Superior temporal gyrus (tissue), 1 donor: Measurements from ENCODE around the gene MEGF11.
A peak's percentile ranks its signal among the peaks of the same experiment; 100 is the strongest.

Experiments used
- DNase-seq: peaks from one replicate; pipeline ENCODE4 v3.0.0-alpha.2; 2016; ENCODE audit errors: extremely low spot score

The MEGF11 gene

GRCh38 chr15:66253418-66254088, at the start of gene MEGF11:
TSS of gene MEGF11 (minus strand) at chr15:66253750. CDS start at chr15:66128403, 125,347 bp downstream.
- DNase-seq = peak; percentile 36

- DNase-seq = no peak
Observed at GRCh38 chr15:66302489-66303278, 49.1 kb upstream of the MEGF11 start.

GRCh38 chr15:66298803-66299251, 45.3 kb upstream of the MEGF11 start:
- DNase-seq = no peak

- no peak for DNase-seq
Observed at GRCh38 chr15:66296186-66296585, 42.6 kb upstream of the MEGF11 start.

- no peak for DNase-seq
Observed at GRCh38 chr15:66294932-66295235, 41.3 kb upstream of the MEGF11 start.

GRCh38 chr15:66294157-66294931, 40.8 kb upstream of the MEGF11 start:
- DNase-seq = peak; percentile 64

GRCh38 chr15:66293419-66294156, 40.0 kb upstream of the MEGF11 start, which contains the start of gene DIS3L:
TSS of gene DIS3L (plus strand) at chr15:66293568. CDS start at chr15:66293597, 29 bp downstream.
- DNase-seq = peak; percentile 51

GRCh38 chr15:66292571-66293418, 39.2 kb upstream of the MEGF11 start:
- DNase-seq = no peak

GRCh38 chr15:66291816-66292570, 38.4 kb upstream of the MEGF11 start:
- peak; percentile 28 for DNase-seq

GRCh38 chr15:66290518-66290917, 37.0 kb upstream of the MEGF11 start:
- no peak for DNase-seq

GRCh38 chr15:66290007-66290406, 36.5 kb upstream of the MEGF11 start:
- DNase-seq = no peak

- DNase-seq = no peak
Observed at GRCh38 chr15:66288551-66289185, 35.1 kb upstream of the MEGF11 start.

- DNase-seq = no peak
Observed at GRCh38 chr15:66288093-66288492, 34.5 kb upstream of the MEGF11 start.

GRCh38 chr15:66287461-66288057, 34.0 kb upstream of the MEGF11 start:
- DNase-seq = peak; percentile 84

GRCh38 chr15:66285533-66286280, 32.2 kb upstream of the MEGF11 start:
- DNase-seq = no peak

- DNase-seq = no peak
Observed at GRCh38 chr15:66284271-66284670, 30.7 kb upstream of the MEGF11 start.

GRCh38 chr15:66278671-66279070, 25.1 kb upstream of the MEGF11 start:
- no peak for DNase-seq

- DNase-seq = no peak
Observed at GRCh38 chr15:66278056-66278455, 24.5 kb upstream of the MEGF11 start.
